HG03139 (cell line): ENCODE data around the gene GGT5.
A peak's percentile ranks its signal among the peaks of the same experiment; 100 is the strongest.
"Not testable (repeated sequence)": the region's sequence is repeated elsewhere in the genome, so short reads cannot be mapped to it uniquely, and the experiment has no call there.

Source experiments
- ATAC-seq: cut with Tn5 transposase; IDR thresholded peaks from one replicate; pipeline ENCODE4 v1.9.1; 2021; ENCODE audit not compliant: unreplicated experiment

Gene GGT5, protein sequence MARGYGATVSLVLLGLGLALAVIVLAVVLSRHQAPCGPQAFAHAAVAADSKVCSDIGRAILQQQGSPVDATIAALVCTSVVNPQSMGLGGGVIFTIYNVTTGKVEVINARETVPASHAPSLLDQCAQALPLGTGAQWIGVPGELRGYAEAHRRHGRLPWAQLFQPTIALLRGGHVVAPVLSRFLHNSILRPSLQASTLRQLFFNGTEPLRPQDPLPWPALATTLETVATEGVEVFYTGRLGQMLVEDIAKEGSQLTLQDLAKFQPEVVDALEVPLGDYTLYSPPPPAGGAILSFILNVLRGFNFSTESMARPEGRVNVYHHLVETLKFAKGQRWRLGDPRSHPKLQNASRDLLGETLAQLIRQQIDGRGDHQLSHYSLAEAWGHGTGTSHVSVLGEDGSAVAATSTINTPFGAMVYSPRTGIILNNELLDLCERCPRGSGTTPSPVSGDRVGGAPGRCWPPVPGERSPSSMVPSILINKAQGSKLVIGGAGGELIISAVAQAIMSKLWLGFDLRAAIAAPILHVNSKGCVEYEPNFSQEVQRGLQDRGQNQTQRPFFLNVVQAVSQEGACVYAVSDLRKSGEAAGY

DNA sequence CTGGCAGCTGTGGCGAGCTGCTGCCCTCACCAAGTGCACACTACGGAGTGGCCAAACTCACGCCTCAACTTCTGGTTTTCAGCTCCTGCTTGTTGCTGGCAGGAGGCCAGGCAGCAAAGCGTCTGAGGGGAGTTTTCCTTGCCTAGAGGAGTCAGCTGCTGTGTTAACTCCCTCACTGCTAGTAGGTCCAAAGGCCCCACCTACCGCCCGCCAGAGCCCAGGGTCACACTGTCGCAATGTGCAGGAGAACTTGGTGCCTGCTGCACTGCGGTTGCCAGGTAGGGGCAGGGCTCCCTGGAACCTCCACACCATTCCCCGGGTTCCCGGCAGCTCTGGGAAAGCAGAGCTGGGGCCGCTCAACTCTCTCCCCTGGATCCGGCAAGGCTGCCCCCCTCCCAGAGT lies at the start of gene GGT5:
TSS of gene GGT5 (minus strand) at position 53 of the 402 bp plus-strand sequence. CDS start 357 bp downstream, outside the sequence.
- ATAC-seq: not testable (repeated sequence)

- not testable (repeated sequence) for ATAC-seq
Measured at GRCh38 chr22:24292202-24292830, 47.4 kb upstream of the GGT5 start.

DNA sequence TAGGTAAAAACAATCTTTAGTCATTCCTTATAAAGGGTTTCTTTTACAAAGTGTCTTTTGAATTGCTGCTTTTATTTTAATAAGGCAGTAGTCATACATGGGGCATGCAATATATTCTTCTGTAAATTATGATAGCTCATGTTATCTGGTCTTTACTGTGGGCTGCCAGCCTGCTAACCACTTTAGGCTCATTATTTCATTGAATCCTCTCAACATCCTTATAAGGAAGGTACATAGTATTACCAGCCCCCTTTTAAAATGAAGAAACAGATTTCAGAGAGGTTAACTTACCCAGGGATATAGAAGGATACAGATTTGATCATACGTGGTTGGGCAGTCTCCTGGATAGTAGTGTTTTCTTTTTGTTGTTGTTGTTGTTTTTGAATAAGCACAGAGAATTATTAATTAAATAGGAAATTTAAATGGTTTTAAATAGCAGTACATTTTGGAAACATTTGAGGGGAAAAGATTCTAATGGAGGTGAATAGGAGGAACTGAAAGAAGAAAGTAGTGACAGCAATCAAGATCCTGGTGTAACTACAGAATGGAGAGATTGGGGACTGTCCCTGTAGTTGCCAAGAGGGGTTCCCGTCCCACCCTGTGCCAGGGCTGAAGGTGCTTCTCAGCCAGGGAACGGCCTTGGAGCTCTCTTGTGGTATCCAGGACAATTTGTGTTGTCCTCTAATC lies 46.8 kb upstream of the GGT5 start:
- no peak for ATAC-seq

DNA sequence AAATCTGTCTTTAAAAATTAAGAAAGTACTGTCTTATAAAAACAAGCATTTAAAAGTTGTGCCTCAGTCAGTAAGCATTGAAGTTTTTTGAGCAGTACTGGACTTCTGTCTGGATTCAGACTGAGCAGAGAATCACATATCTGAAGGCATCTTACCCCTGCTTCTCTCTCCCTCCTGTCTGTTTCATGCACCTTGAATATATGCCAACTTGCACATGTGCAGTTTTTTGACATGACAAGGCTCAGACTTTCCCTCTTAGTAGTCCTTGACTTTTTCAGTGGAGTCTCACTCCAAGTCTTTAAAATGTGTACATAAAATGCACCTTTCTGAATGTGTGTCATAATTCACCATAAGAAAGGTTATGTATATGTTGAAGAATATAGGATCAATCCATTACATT lies 45.6 kb upstream of the GGT5 start:
- no peak for ATAC-seq

GRCh38 chr22:24289741-24290163 lies 44.9 kb upstream of the GGT5 start:
- ATAC-seq: no peak

- ATAC-seq: no peak
Measured at GRCh38 chr22:24289114-24289513, 44.2 kb upstream of the GGT5 start.

- ATAC-seq: not testable (repeated sequence)
Measured at GRCh38 chr22:24287801-24288200, 42.9 kb upstream of the GGT5 start.

GRCh38 chr22:24287212-24287611 lies 42.3 kb upstream of the GGT5 start:
- ATAC-seq: not testable (repeated sequence)

DNA sequence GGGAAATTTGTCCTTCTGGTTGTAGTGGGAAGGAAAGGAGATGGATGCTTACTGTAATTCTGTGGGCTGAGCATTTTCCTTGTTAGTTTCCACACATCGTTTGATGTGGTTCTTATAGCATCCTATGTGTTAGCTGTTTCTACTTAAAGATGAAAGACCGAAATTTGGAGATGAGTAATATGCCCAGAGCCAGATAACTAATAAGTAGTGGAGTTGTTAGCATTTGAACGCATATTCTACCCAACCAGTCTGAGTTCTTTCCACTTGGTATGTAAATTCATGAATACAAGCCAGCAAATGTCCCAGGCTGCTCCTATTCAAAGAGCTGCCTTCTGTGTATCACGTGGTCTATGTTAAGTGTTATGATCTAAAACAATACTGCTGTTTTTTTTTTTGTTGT lies 40.4 kb upstream of the GGT5 start:
- no peak for ATAC-seq

GRCh38 chr22:24284747-24285203 lies 39.9 kb upstream of the GGT5 start:
- no peak for ATAC-seq

GRCh38 chr22:24282401-24282800 lies 37.5 kb upstream of the GGT5 start:
- no peak for ATAC-seq

- ATAC-seq: not testable (repeated sequence)
Measured at GRCh38 chr22:24280363-24280762, 35.5 kb upstream of the GGT5 start.

DNA sequence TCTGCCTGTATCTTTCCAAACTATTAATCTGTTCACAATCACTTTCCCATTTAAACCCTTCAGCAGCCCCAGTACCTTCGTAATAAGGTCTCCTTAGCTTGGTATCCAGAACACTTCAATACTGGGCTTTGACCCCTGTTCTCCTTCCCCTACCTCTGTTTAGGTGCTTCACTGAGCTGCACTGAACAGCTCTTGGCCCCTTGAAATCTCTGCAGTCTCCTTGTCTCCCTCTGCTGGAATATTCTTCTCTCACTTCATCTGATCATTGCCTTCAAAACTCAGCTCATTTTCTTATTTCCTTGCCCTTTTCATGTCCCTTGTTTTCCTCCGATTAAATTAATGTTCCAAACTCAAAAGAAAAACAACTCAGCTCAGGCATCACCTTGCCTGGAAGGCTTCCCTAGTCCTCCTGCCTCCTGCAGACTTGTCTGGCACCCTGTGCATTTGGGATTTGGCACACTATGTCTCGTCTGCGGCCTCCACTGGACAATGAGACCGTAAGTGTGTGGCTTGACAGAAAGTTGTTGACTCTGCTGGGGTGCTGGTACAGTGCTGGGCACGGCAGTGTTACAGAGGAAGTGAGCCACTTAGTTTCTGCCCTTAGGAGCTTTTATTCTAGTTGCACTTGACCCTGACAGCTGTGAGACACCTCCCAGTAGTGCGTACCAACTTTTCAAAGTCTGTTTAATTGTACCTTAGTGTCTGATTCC lies 30.0 kb upstream of the GGT5 start:
- ATAC-seq: not testable (repeated sequence)

DNA sequence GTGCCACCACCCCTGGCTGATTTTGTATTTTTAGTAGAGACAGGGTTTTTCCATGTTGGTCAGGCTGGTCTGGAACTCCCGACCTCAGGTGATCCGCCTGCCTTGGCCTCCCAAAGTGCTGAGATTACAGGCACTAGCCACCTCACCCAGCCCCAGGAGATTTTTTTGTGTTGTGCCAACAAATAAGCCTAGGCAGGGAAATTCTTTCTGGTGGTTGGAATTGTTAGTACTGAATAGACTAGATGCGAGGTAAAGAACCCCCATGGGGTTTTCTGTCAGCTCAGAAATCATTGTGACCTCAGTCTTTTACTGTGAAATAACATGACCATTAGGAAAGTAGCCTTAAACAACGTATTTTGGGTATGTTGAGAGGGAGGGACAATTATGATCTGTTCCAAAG lies 29.0 kb upstream of the GGT5 start:
- ATAC-seq: not testable (repeated sequence)

DNA sequence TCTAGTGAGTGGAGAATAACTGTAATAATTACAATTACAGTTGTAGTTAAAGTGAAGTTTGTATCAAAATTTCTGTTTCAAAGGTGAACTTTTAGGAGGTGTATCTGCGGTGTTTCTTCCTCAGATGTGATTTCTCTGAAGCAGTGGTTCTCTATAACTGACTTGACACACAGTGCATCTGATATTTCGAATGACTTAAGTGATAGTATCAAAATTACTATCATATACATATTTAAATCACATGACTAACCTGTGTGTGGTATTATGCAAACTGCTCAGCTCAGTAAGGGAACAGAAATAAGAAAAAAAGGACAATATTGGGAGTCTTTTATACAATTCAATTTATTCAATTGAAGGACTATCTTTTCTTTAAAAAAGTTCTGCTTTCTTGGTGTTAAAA lies 28.1 kb upstream of the GGT5 start:
- ATAC-seq: not testable (repeated sequence)

- ATAC-seq: no peak
Measured at GRCh38 chr22:24271386-24271854, 26.5 kb upstream of the GGT5 start.

DNA sequence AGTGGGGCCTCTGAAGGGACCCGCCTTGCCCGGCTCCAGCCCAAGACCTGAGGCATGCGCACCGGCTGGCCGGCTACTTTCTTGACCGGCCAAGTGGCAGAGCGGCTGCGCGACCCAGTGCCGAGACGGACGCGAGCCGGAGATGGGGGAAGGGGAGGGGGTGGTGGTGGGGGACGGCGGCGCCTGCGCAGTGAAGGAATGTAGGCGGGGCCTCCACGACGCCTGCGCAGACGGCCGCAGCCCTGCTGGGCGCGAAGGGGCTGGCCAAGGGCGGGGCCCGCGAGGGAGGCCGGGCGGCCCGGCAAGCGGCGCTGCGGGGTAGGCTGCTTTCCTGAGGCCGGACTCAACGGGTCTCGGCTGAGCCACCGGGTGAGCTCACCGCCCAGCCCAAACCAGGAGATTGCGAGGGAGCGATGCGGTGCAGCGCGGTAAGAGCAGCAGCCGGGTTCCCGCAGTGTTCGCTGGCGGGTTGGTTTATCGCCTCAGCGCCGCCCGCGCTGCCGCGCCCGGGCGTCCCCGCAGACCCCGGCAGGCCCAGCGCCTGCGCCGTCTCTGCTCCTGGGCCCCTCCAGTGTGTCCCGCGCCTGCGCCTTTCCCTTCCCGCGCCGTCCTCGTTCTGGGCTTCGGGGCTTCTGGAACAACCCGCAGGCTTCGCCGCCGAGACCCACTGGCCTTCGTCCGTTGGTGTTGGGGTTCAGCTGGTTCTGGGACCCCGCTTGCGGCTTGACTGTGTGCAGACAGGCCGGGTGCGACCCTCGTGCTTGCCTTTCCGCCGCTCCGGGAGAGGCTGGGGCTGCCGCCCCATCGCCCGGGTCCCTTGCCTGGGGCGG lies 25.9 kb upstream of the GGT5 start, which contains the start of gene SPECC1L:
TSS of gene SPECC1L (plus strand) at position 276 of the 830 bp plus-strand sequence. CDS start 31,401 bp downstream, outside the sequence.
- peak; percentile 76 for ATAC-seq

DNA sequence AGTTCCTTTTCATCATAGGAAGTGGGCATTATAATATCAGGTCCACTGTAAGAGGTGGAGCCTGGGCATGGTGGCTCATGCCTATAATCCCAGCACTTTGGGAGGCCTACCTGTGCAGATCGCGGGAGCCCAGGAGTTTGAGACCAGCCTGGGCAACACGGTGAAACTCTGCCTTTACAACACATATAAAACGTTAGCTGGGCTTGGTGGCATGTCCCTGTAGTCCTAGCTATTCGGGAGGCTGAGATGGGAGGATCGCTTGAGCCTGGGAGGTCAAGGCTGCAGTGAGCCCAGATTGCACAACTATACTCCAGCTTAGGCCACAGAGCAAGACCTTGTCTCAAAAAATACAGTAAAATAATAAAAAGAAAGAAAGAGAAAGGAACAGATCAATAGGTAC lies 21.6 kb upstream of the GGT5 start:
- ATAC-seq: not testable (repeated sequence)

- no peak for ATAC-seq
Measured at GRCh38 chr22:24265734-24266133, 20.9 kb upstream of the GGT5 start.
